Breast epithelium (tissue), 4 donors: Measurements from ENCODE around the gene SYT1. TPM values are rescaled to one million over a fixed set of nuclear protein-coding genes. Genes with fewer than 3 reads are reported as not detected.

Experiments
- DNase-seq, 2 donors: peaks; one replicate each; pipeline ENCODE4 v3.0.0-alpha.2; 2019; ENCODE audit warnings: low spot score in 2 of 2
- H3K27ac ChIP-seq, 2 donors: fragments of 200-600 bp; sonication (generic) in 1 of 2; one replicate each; pipeline ENCODE4 v1.5.1; 2016 to 2019; ENCODE audit warnings: mild to moderate bottlenecking in 1 of 2
- H3K27me3 ChIP-seq, 2 donors: fragments of 200-600 bp; sonication (generic) in 1 of 2; one replicate each; pipeline versions ENCODE4 v1.5.1 to v1.6.0; 2017 to 2019; ENCODE audit warnings: control low read depth in 1 of 2, mild to moderate bottlenecking in 1 of 2
- H3K36me3 ChIP-seq: fragments of 200-600 bp; one replicate; pipeline ENCODE4 v1.5.1; 2019
- H3K4me1 ChIP-seq, 2 donors: fragments of 200-600 bp; sonication (generic); one replicate each; pipeline ENCODE4 v1.5.1; 2016 to 2019; ENCODE audit warnings: control low read depth in 1 of 2
- H3K4me3 ChIP-seq, 3 donors: fragments of 200-600 bp; sonication (generic); 1 replicate in 2 of 3; 2 replicates in 1 of 3; pipeline ENCODE4 v1.5.1; 2016 to 2019; ENCODE audit warnings: mild to moderate bottlenecking in 3 of 3, moderate library complexity in 2 of 3
- H3K9me3 ChIP-seq, 2 donors: fragments of 200-600 bp; sonication (generic) in 1 of 2; one replicate each; pipeline ENCODE4 v1.5.1; 2016 to 2019; ENCODE audit warnings: control low read depth in 1 of 2
- POLR2A ChIP-seq: fragments of 450-650 bp; IDR thresholded peaks from one replicate; pipeline ENCODE4 v1.6.1; 2016; ENCODE audit warnings: antibody characterized with exemption, mild to moderate bottlenecking, moderate library complexity
- POLR2AphosphoS5 ChIP-seq, 3 donors: sonication (generic); formaldehyde crosslinking; IDR thresholded peaks; one replicate each; pipeline ENCODE4 v1.6.1; 2017; ENCODE audit warnings: antibody characterized with exemption in 3 of 3
- intact Hi-C: fragments of 100-400 bp; cut with DNase I; formaldehyde crosslinking; loops from one replicate; pipeline ENCODE4 v1.15.1; 2023; ENCODE audit warnings: low total_unique reads
- total RNA-seq, 3 donors: library from RNA; depleted of rRNA; stranded (reverse); fragments of >200 nt; gene quantifications; one replicate each; pipeline ENCODE4 v1.1.0, GENCODE V29; 2016
- TF ChIP-seq, protein P1 (sequence below), 3 donors: fragments of 450-650 bp; IDR thresholded peaks; one replicate each; pipeline ENCODE4 v1.5.1; 2016 to 2017; ENCODE audit warnings: antibody characterized with exemption in 3 of 3, mild to moderate bottlenecking in 3 of 3, moderate library complexity in 3 of 3

SYT1 gene
- total RNA-seq, 3 donors from 2014 or later = 1.1 to 2.3 (median 1.6) TPM

DNA sequence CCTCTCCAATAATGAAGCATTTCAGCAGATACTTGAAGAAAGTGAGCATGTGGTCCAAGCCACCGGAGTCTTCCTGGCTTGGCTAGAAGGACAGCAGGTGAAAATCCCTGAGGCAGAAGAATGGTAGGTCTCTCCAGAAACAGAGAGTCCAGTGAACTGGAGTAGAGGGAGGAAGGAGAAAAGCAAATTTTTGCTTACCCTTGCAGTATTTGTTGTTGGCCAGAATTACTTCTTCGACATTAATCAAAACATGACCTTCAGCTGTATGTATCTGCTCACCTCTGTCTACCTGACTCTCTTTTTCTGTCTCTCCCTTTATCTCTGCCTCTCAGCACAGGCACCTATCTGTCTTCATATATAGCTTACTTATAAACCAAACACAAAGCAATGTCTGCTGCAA, 208.9 kb downstream of the SYT1 start:
- intact Hi-C loops = no loop called here
- TF ChIP-seq POLR2A (no peak), POLR2AphosphoS5 (IDR thresholded peaks at IDR 0.05) (no peak)
- TF ChIP-seq, protein P1, sequence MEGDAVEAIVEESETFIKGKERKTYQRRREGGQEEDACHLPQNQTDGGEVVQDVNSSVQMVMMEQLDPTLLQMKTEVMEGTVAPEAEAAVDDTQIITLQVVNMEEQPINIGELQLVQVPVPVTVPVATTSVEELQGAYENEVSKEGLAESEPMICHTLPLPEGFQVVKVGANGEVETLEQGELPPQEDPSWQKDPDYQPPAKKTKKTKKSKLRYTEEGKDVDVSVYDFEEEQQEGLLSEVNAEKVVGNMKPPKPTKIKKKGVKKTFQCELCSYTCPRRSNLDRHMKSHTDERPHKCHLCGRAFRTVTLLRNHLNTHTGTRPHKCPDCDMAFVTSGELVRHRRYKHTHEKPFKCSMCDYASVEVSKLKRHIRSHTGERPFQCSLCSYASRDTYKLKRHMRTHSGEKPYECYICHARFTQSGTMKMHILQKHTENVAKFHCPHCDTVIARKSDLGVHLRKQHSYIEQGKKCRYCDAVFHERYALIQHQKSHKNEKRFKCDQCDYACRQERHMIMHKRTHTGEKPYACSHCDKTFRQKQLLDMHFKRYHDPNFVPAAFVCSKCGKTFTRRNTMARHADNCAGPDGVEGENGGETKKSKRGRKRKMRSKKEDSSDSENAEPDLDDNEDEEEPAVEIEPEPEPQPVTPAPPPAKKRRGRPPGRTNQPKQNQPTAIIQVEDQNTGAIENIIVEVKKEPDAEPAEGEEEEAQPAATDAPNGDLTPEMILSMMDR (IDR thresholded peaks at IDR 0.05) = no peak
- Histone ChIP-seq H3K4me1 (no peaks in the 10 kb centered on the region), H3K36me3 (no peaks in the 10 kb centered on the region), H3K4me3 (no peak overlapping the region), H3K27me3 (no peaks in the 10 kb centered on the region), H3K27ac (no peak overlapping the region), H3K9me3 (no peaks in the 10 kb centered on the region)
- no peak for DNase-seq

DNA sequence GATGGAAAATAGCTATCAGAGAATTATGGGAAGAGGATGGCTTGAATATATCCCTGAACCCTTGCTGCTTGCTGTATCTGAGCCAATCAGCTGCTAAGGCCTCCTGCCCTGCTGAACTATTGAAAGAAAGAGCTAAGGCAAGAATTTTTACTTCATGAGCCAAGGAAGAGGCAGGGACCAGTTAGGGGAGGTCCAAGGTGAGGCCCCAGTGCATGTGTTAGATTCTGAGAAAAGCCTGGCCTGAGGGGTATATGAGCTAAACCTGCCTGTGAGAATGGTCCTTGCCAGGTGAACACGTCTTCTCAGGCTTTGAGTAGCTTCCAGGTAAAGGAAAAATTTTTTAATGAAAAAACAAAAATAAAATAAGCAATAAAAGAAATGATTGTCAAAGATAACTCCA, 218.0 kb downstream of the SYT1 start:
- Histone ChIP-seq H3K36me3 (no peaks in the 10 kb centered on the region), H3K4me3 (no peak overlapping the region), H3K27ac (no peak overlapping the region), H3K4me1 (no peaks in the 10 kb centered on the region), H3K9me3 (no peaks in the 10 kb centered on the region), H3K27me3 (no peaks in the 10 kb centered on the region)
- TF ChIP-seq POLR2AphosphoS5 (IDR thresholded peaks at IDR 0.05) (no peak), POLR2A (no peak)
- TF ChIP-seq, protein P1 (IDR thresholded peaks at IDR 0.05) = no peak
- no peak for DNase-seq
- intact Hi-C loops = no loop called here

DNA sequence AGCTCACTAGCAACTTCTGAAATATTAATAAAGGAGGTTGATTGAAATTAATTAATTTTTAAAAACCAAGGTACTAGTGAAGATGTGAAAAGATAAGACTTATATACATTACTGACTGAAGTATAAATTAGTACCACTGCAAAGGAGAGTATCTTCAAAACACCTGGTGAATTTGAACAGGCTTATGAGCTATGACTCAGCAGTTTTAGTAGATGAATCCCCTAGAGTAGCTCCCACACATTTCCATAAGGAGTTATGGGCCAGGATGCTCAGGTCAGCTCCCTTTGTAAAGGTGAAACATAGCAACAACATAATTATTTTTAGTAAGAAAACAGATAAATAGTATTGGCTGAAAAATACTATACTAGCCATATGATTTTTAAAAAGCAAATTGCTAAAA, 218.6 kb downstream of the SYT1 start:
- H3K4me1 ChIP-seq = no peaks in the 10 kb centered on the region
- no peak for DNase-seq
- no peaks in the 10 kb centered on the region for H3K9me3 ChIP-seq
- no peaks in the 10 kb centered on the region for H3K36me3 ChIP-seq
- no peak overlapping the region for H3K27ac ChIP-seq
- TF ChIP-seq POLR2A = no peak
- TF ChIP-seq POLR2AphosphoS5 (IDR thresholded peaks at IDR 0.05) = no peak
- TF ChIP-seq, protein P1 (IDR thresholded peaks at IDR 0.05) = no peak
- H3K27me3 ChIP-seq = no peaks in the 10 kb centered on the region
- intact Hi-C loops = no loop called here
- no peak overlapping the region for H3K4me3 ChIP-seq

DNA sequence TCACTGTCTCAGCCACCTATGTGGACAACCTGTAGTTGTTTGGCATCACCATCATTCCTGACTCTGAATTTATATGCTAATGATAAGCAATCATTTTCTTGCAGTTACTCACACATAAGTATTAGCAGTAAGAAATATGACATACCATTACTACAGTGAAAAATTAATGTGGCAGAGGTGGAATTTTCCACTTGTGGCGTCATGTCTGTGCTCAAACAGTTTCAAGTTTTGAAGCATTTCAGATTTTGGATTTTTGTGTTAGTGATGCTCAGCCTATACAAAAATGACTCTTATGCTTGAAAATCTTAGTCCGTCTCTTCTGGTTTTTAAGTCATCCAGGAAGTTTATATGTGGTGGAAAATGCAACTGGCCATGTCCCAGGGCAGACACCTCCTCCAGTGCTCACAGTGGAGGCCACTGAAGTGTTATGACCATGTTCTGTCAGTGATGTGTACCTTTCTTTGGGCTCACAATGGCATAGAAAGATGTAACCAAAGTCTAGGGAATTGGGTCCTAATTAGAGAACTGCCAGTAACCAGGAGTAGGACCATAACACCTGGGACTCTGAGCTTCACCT, 220.6 kb downstream of the SYT1 start:
- H3K9me3 ChIP-seq = no peaks in the 10 kb centered on the region
- H3K27ac ChIP-seq = no peak overlapping the region
- H3K27me3 ChIP-seq = no peaks in the 10 kb centered on the region
- no peak overlapping the region for H3K4me3 ChIP-seq
- intact Hi-C loops = no loop called here
- DNase-seq = no peak
- H3K36me3 ChIP-seq = no peaks in the 10 kb centered on the region
- no peaks in the 10 kb centered on the region for H3K4me1 ChIP-seq
- no peak for TF ChIP-seq POLR2A
- no peak for TF ChIP-seq POLR2AphosphoS5 (IDR thresholded peaks at IDR 0.05)
- TF ChIP-seq, protein P1 (IDR thresholded peaks at IDR 0.05) = no peak

DNA sequence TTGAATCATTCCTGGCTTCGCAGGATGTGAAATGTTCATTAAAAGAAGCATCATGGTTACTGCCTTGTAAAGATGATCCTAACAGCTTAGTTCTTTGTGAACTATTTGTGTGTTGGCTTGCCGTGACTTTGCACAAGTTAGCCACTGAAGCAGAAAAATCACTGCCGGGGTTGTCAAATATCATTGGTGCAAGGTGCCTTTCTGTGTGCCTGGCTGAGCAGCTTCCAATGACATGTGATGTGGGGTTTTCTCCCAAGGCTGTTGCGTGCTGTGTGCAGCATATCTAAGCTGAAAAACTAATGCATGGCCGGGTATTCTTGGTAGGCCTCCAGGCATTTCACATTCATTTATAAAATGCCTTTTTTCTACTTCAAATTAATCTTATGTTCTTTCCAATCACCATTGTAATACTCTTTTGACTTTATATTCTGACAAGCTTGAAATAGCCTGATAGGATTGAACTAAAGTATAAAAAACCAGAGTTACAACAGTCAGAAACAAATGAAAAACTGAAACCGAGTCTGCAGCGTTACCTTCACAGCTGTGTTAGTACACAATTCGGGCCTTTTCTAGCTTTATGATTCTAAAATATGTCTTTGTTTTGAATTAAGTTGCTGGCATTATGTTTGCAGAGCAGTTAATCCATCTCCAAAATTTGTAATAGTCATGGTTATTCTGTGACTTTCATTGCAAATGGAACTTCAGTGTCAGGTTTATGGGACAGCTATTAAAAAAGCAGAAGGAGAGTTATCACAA, 222.1 kb downstream of the SYT1 start:
- Histone ChIP-seq H3K27ac (no peak overlapping the region), H3K27me3 (no peaks in the 10 kb centered on the region), H3K36me3 (no peaks in the 10 kb centered on the region), H3K9me3 (no peaks in the 10 kb centered on the region), H3K4me1 (no peaks in the 10 kb centered on the region), H3K4me3 (no peak overlapping the region)
- intact Hi-C loops = no loop called here
- TF ChIP-seq, protein P1 (IDR thresholded peaks at IDR 0.05) = no peak
- TF ChIP-seq POLR2AphosphoS5 (IDR thresholded peaks at IDR 0.05) (no peak), POLR2A (no peak)
- DNase-seq = no peak
